ENCODE measurements around the gene PLIN4. TPM values are rescaled to one million over a fixed set of nuclear protein-coding genes. Genes with fewer than 3 reads are reported as not detected.

Gene PLIN4
- total RNA-seq, 2 experiments from 2014 or later: 0.05 TPM; not detected in 1

DNA sequence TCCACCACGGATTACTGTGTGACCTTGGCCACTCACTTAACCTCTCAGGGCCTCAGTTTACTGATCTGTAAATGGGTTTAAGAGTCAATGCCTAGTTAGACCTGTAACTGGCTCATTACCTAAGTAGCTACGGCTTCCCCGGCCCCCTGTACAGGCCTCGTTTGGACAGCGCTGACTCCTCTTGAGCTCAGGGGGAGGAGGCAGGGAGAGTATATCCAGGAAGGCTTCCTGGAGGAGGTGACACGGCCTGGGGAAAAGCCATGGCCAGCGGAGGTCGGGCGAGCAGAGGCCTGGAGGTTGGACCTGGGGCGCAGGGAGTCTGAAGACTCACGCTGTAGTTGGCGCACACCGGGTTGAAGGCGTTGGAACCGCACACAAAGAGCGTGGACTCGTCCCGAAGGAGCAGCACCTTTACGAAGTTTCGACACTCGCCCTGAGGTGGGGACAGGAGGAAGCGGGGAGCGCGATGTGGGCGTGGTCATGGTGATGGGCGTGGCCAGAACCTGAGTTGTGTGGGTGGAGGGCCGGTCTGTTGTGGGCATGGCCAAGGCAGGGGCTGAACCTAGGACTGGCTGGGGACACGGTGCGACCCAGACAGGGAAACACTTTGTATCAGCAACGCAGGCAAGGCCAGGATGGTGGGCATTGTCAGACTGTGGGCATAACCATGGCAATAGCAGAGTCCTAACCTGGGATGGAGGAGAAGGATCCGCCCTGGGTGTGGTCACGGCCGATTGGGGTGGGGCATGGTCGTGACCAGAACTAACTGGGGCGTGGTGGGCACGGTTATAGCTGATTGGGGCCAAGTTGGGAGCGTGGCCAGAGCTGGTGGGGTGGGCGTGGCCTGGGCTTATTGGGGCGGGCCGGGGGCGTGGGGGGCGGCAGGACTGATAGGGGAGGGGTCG lies 37.6 kb upstream of the PLIN4 start:
- ChIA-PET CTCF (interaction anchor here (1.1 to 3.4 kb wide), 2 partner anchors 78 to 81 kb away, joined by 4 to 16 read pairs; no protein-coding TSS in a partner anchor), POLR2A (interaction anchor here (1.1 kb wide), 1 partner anchor 80 kb away, joined by 3 read pairs; no protein-coding TSS in a partner anchor)
- Mint-ChIP-seq H3K27ac (no peak overlapping the region), H3K27me3 (peaks cover 2% of the 10 kb centered on the region), H3K4me1 (ENCODE audit: low read depth) (no peaks in the 10 kb centered on the region), H3K36me3 (ENCODE audit: low read depth) (no peaks in the 10 kb centered on the region), H3K9me3 (no peaks in the 10 kb centered on the region), H3K4me3 (no peak overlapping the region)
- ATAC-seq (no peak), DNase-seq (no peak)
- TF ChIP-seq, protein P1, sequence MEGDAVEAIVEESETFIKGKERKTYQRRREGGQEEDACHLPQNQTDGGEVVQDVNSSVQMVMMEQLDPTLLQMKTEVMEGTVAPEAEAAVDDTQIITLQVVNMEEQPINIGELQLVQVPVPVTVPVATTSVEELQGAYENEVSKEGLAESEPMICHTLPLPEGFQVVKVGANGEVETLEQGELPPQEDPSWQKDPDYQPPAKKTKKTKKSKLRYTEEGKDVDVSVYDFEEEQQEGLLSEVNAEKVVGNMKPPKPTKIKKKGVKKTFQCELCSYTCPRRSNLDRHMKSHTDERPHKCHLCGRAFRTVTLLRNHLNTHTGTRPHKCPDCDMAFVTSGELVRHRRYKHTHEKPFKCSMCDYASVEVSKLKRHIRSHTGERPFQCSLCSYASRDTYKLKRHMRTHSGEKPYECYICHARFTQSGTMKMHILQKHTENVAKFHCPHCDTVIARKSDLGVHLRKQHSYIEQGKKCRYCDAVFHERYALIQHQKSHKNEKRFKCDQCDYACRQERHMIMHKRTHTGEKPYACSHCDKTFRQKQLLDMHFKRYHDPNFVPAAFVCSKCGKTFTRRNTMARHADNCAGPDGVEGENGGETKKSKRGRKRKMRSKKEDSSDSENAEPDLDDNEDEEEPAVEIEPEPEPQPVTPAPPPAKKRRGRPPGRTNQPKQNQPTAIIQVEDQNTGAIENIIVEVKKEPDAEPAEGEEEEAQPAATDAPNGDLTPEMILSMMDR (IDR thresholded peaks at IDR 0.05): no peak
- intact Hi-C loops (cut with micrococcal nuclease): no loop called here

GRCh38 chr19:4554717-4555116 lies 36.4 kb upstream of the PLIN4 start:
- DNase-seq (no peak), ATAC-seq (no peak)
- Mint-ChIP-seq H3K36me3 (ENCODE audit: low read depth) (no peaks in the 10 kb centered on the region), H3K27ac (no peak overlapping the region), H3K27me3 (peaks cover 5% of the 10 kb centered on the region), H3K4me1 (ENCODE audit: low read depth) (no peaks in the 10 kb centered on the region), H3K4me3 (no peak overlapping the region), H3K9me3 (no peaks in the 10 kb centered on the region)
- intact Hi-C loops (cut with micrococcal nuclease): no loop called here
- ChIA-PET POLR2A (no interaction called here), CTCF (interaction anchor here (3.4 kb wide), 1 partner anchor 82 kb away, joined by 16 read pairs; no protein-coding TSS in a partner anchor)
- TF ChIP-seq, protein P1 (IDR thresholded peaks at IDR 0.05): no peak

DNA sequence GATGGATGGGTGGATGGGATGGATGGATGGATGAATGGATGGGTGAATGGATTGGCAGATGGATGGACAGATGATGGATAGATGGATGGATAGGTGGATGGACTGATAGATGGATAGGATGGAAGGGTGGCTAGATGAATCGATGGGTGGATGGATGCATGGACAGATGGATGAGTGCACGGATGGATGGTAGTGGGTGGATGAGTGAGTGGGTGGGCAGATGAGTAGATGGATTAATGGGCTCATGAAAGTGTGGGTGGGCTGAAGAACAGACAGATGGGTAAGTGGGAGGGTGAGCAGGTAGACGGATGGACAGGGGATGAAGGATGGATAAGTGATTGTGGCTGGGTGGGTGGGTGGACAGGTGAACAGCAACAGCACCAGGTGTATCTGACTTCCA lies 35.5 kb upstream of the PLIN4 start:
- intact Hi-C loops (cut with micrococcal nuclease): no loop called here
- Mint-ChIP-seq H3K36me3 (ENCODE audit: low read depth) (no peaks in the 10 kb centered on the region), H3K9me3 (no peaks in the 10 kb centered on the region), H3K27ac (no peak overlapping the region), H3K4me3 (no peak overlapping the region), H3K27me3 (peaks cover 3% of the 10 kb centered on the region), H3K4me1 (ENCODE audit: low read depth) (no peaks in the 10 kb centered on the region)
- ATAC-seq (no peak), DNase-seq (no peak)
- POLR2A ChIA-PET: no interaction called here
- TF ChIP-seq, protein P1 (IDR thresholded peaks at IDR 0.05): no peak
- CTCF ChIA-PET: no interaction called here

- ChIA-PET POLR2A (no interaction called here), CTCF (interaction anchor here (1.1 to 1.8 kb wide), 2 partner anchors 28 to 30 kb away, joined by 3 to 6 read pairs; no protein-coding TSS in a partner anchor)
- intact Hi-C loops (cut with micrococcal nuclease): no loop called here
- Mint-ChIP-seq H3K9me3 (no peaks in the 10 kb centered on the region), H3K27ac (no peak overlapping the region), H3K4me3 (no peak overlapping the region), H3K4me1 (ENCODE audit: low read depth) (no peaks in the 10 kb centered on the region), H3K36me3 (ENCODE audit: low read depth) (no peaks in the 10 kb centered on the region), H3K27me3 (peaks cover 3% of the 10 kb centered on the region)
- ATAC-seq (no peak), DNase-seq (no peak)
- TF ChIP-seq, protein P1 (IDR thresholded peaks at IDR 0.05): no peak
Observed at GRCh38 chr19:4553092-4553695, 34.9 kb upstream of the PLIN4 start.

DNA sequence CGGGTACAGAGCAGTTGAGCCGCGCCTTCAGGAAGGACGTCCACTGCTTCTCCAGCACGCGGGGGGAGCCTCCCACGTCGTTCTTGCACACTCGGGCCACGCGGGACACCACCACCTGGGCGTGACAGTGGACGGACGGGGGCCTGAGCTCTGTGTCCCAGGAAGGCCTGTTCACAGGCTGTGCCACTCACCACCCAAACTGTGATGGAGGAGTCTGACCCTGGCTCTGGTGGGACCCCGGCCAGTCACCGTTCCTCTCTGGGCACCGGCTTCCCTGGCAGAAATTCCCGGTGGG lies 34.2 kb upstream of the PLIN4 start:
- intact Hi-C loops (cut with micrococcal nuclease): no loop called here
- H3K4me3 Mint-ChIP-seq: no peak overlapping the region
- TF ChIP-seq, protein P1 (IDR thresholded peaks at IDR 0.05): no peak
- ATAC-seq (no peak), DNase-seq (no peak)
- H3K4me1 Mint-ChIP-seq (ENCODE audit: low read depth): no peaks in the 10 kb centered on the region
- H3K27ac Mint-ChIP-seq: no peak overlapping the region
- ChIA-PET CTCF (interaction anchor here (1.1 to 1.8 kb wide), 2 partner anchors 27 to 29 kb away, joined by 3 to 6 read pairs; no protein-coding TSS in a partner anchor), POLR2A (interaction anchor here (1.3 kb wide), 1 partner anchor 9 kb away, joined by 3 read pairs; no protein-coding TSS in a partner anchor)
- peaks cover 3% of the 10 kb centered on the region for H3K27me3 Mint-ChIP-seq
- H3K36me3 Mint-ChIP-seq (ENCODE audit: low read depth): no peaks in the 10 kb centered on the region
- H3K9me3 Mint-ChIP-seq: no peaks in the 10 kb centered on the region
